GM23338 (cell line): Measurements from ENCODE around the gene L2HGDH. TPM values are rescaled to one million over a fixed set of nuclear protein-coding genes. Genes with fewer than 3 reads are reported as not detected.

Experiments used
- ATAC-seq: fragments of 200-7000 bp; cut with Tn5 transposase; 3 replicates; pipeline ENCODE4 v1.9.1; 2020
- DNase-seq: peaks from one replicate; pipeline ENCODE4 v3.0.0-alpha.2; 2015; ENCODE audit warnings: low spot score
- H2AFZ ChIP-seq: fragments of 200-600 bp; sonication (generic); 2 replicates; pipeline ENCODE4 v1.8.0; 2016; ENCODE audit warnings: antibody characterized with exemption, mild to moderate bottlenecking, moderate library complexity
- H3F3A ChIP-seq: fragments of 200-600 bp; sonication (generic); replicated peaks from 2 replicates; pipeline ENCODE4 v1.8.0; 2017; ENCODE audit warnings: antibody characterized with exemption, mixed run types, low read depth
- H3K27ac ChIP-seq: fragments of 200-600 bp; sonication (generic); 2 replicates; pipeline ENCODE4 v1.6.1; 2016; ENCODE audit warnings: low read depth
- H3K27me3 ChIP-seq: fragments of 200-600 bp; sonication (generic); 2 replicates; pipeline ENCODE4 v1.8.0; 2016; ENCODE audit warnings: mild to moderate bottlenecking, mixed run types, moderate library complexity; ENCODE audit not compliant: insufficient read depth
- H3K36me3 ChIP-seq: fragments of 200-600 bp; sonication (generic); 2 replicates; pipeline ENCODE4 v1.8.0; 2016; ENCODE audit warnings: mild to moderate bottlenecking; ENCODE audit not compliant: insufficient read depth
- H3K4me1 ChIP-seq: fragments of 200-600 bp; sonication (generic); 2 replicates; pipeline ENCODE4 v1.8.0; 2016; ENCODE audit warnings: mild to moderate bottlenecking, moderate library complexity; ENCODE audit not compliant: insufficient read depth
- H3K4me2 ChIP-seq: fragments of 200-600 bp; sonication (generic); 2 replicates; pipeline ENCODE4 v1.7.1; 2017; ENCODE audit warnings: mixed run types
- H3K4me3 ChIP-seq: fragments of 200-600 bp; sonication (generic); 2 replicates; pipeline ENCODE4 v1.6.1; 2016; ENCODE audit warnings: mixed run types
- H3K79me2 ChIP-seq: fragments of 200-600 bp; sonication (generic); replicated peaks from 2 replicates; pipeline ENCODE4 v1.8.0; 2017; ENCODE audit warnings: mild to moderate bottlenecking; ENCODE audit not compliant: insufficient read depth
- H3K9me2 ChIP-seq: fragments of 200-600 bp; sonication (generic); 2 replicates; pipeline ENCODE4 v1.8.0; 2017; ENCODE audit not compliant: insufficient read depth
- H4K20me1 ChIP-seq: fragments of 200-600 bp; sonication (generic); replicated peaks from 2 replicates; pipeline ENCODE4 v1.8.0; 2017; ENCODE audit warnings: mild to moderate bottlenecking; ENCODE audit not compliant: insufficient read depth
- H3K27ac Mint-ChIP-seq: 2 replicates; pipeline ENCODE4 v1.8.0; 2020; ENCODE audit warnings: inconsistent platforms, mild to moderate bottlenecking, moderate library complexity, mixed read lengths
- H3K27me3 Mint-ChIP-seq: 3 replicates; pipeline ENCODE4 v1.8.0; 2022; ENCODE audit warnings: low read depth, mild to moderate bottlenecking, moderate library complexity, mixed read lengths, inconsistent platforms; ENCODE audit not compliant: insufficient read depth, poor library complexity
- H3K36me3 Mint-ChIP-seq: 3 replicates; pipeline ENCODE4 v1.8.0; 2021; ENCODE audit warnings: low read depth, mild to moderate bottlenecking, inconsistent platforms, moderate library complexity, mixed read lengths
- H3K4me1 Mint-ChIP-seq: 3 replicates; pipeline ENCODE4 v1.8.0; 2020; ENCODE audit warnings: mild to moderate bottlenecking, inconsistent platforms, mixed read lengths
- H3K4me3 Mint-ChIP-seq: 3 replicates; pipeline ENCODE4 v1.8.0; 2021; ENCODE audit warnings: moderate library complexity, mild to moderate bottlenecking, inconsistent platforms, mixed read lengths
- H3K9me3 Mint-ChIP-seq: 3 replicates; pipeline ENCODE4 v1.8.0; 2020; ENCODE audit warnings: moderate library complexity, mild to moderate bottlenecking, inconsistent platforms, mixed read lengths
- EZH2 ChIP-seq: fragments of 200-600 bp; sonication (generic); IDR thresholded peaks from one replicate; pipeline ENCODE4 v1.8.0; 2017; ENCODE audit warnings: antibody characterized with exemption, mild to moderate bottlenecking, low read depth; ENCODE audit not compliant: unreplicated experiment
- EZH2phosphoT487 ChIP-seq: fragments of 200-600 bp; sonication (generic); IDR thresholded peaks from one replicate; pipeline ENCODE4 v1.8.1; 2018; ENCODE audit warnings: antibody characterized with exemption; ENCODE audit not compliant: unreplicated experiment
- NANOG ChIP-seq: IDR thresholded peaks from 2 replicates; pipeline ENCODE4 v1.6.1; 2016; ENCODE audit warnings: antibody characterized with exemption, borderline replicate concordance
- POLR2AphosphoS5 ChIP-seq: IDR thresholded peaks from 2 replicates; pipeline ENCODE4 v1.6.1; 2016; ENCODE audit warnings: antibody characterized with exemption, low read depth
- REST ChIP-seq: IDR thresholded peaks from one replicate; pipeline ENCODE4 v1.6.1; 2018; ENCODE audit warnings: antibody characterized with exemption; ENCODE audit not compliant: unreplicated experiment
- STAT1 ChIP-seq: IDR thresholded peaks from one replicate; pipeline ENCODE4 v1.6.1; 2016; ENCODE audit warnings: antibody characterized with exemption; ENCODE audit not compliant: unreplicated experiment
- ZNF114 ChIP-seq: fragments of 250-450 bp; sonication (Bioruptor Pico); IDR thresholded peaks from 2 replicates; pipeline ENCODE4 v1.5.0; 2020; ENCODE audit warnings: mild to moderate bottlenecking, moderate library complexity
- ZNF462 ChIP-seq: fragments of 250-450 bp; sonication (Bioruptor Pico); IDR thresholded peaks from 2 replicates; pipeline ENCODE4 v1.5.0; 2020; ENCODE audit warnings: mild to moderate bottlenecking, moderate library complexity
- polyA plus RNA-seq: library from polyadenylated mRNA; unstranded; fragments of >200 nt; fragmentation: Nextera tagmentation; extraction: Ambion mirVana; gene quantifications from 2 replicates; pipeline ENCODE4 v1.2.1, GENCODE V29; 2016
- total RNA-seq: library from RNA; depleted of rRNA; stranded (reverse); fragments of >200 nt; shearing (Covaris generic); gene quantifications from 2 replicates; pipeline ENCODE4 v1.2.3, GENCODE V29; 2014

The L2HGDH gene
- total and polyA plus RNA-seq, 2 experiments from 2014 or later: 13.5 to 28.5 TPM

GRCh38 chr14:50348933-50349332 is 36.9 kb upstream of the L2HGDH start:
- TF ChIP-seq ZNF462 (no peak), POLR2AphosphoS5 (no peak), EZH2phosphoT487 (no peak), ZNF114 (no peak), STAT1 (no peak), NANOG (no peak), EZH2 (no peak), REST (no peak)
- Histone ChIP-seq H3K4me2 (no peak overlapping the region), H2AFZ (no peak overlapping the region), H3K27me3 (no peaks in the 10 kb centered on the region), H3K27ac (no peak overlapping the region), H3K4me3 (no peak overlapping the region), H3K4me1 (no peaks in the 10 kb centered on the region; the same call in none of the 2 replicates), H3F3A (no peaks in the 10 kb centered on the region), H3K79me2 (no peaks in the 10 kb centered on the region), H3K36me3 (no peaks in the 10 kb centered on the region), H3K9me2 (no peaks in the 10 kb centered on the region), H4K20me1 (no peaks in the 10 kb centered on the region)
- ATAC-seq (no peak), DNase-seq (no peak)
- H3K4me3 Mint-ChIP-seq: no peak overlapping the region
- H3K36me3 Mint-ChIP-seq: no peaks in the 10 kb centered on the region
- H3K27ac Mint-ChIP-seq: no peak overlapping the region
- peaks cover 2% of the 10 kb centered on the region for H3K27me3 Mint-ChIP-seq
- peaks cover 15% of the 10 kb centered on the region for H3K4me1 Mint-ChIP-seq
- no peaks in the 10 kb centered on the region for H3K9me3 Mint-ChIP-seq
